ENCODE results near the gene SPP1.
"Not testable (repeated sequence)": the region's sequence is repeated elsewhere in the genome, so short reads cannot be mapped to it uniquely, and the experiment has no call there.

Gene SPP1

GRCh38 chr4:87975466-87975865 lies at the start of gene SPP1:
Gene SPP1 (plus strand): TSS chr4:87975714. CDS start chr4:87976896, 1,182 bp downstream.
- DNase-seq, result no peak

DNA sequence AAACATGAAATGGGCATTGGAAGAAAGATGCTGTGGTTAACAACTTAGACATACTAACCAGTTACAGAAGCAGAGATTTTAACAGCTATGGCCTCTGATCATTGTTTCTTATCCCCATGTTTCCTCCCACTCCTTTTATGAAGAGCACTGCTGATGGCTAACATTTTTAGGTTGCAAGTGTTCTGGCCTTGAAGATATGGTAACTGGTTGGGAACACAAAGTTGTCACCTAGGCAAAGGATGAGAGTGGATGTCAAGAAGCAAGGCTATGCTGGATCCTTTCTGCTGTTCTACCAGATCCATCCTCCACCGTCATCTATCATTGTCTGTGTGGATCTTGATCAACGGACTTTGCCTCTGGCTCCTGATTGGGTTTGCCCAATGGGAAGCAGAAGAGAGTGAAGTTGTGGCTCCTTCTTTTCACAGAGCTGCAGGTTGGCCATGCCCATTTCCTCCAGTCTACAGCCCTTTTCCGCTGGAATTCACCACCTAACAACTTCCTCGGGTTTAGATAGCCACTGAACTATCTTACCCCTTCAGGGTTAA lies 48.9 kb upstream of the SPP1 start:
- DNase-seq, result no peak

DNA sequence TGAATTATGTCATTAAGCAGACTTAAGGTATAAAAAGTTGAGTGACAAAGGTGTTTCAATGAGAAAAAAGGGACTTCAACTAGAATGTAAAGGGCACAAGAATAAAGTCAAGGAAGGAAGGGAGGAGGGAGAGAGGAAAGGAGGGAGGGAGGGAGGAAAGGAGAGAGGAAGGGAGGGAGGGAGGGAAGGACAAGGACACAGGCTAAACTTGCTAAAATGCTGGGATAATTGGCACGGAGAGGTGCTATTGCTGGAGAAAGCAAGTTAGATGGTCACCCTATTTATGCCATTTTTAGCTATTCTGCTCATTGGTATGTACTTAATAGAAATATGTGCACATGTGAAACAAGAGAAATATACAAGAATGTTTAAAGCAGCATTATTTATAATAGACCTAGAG lies 44.9 kb upstream of the SPP1 start:
- no peak for DNase-seq

DNA sequence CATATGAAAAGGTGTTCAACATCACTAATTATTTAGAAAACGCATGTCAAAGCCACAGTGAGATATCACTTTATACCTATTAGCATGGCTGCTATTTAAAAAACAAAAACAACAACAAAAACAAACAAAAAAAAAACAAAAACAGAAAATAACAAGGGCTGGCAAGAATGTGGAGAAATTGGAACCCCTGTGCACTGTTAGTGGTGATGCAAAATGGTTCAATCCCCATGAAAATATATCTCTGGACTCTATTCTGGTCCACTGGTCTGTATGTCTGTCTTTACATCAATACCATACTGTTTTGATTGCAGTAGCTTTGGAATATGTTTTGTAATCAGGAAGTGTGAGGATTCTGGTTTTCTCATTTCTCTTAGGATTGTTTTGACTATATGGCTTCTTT lies 43.6 kb upstream of the SPP1 start:
- DNase-seq, result no peak

- no peak for DNase-seq
These were observed 42.8 kb upstream of the SPP1 start for GRCh38 chr4:87932718-87933141.

DNA sequence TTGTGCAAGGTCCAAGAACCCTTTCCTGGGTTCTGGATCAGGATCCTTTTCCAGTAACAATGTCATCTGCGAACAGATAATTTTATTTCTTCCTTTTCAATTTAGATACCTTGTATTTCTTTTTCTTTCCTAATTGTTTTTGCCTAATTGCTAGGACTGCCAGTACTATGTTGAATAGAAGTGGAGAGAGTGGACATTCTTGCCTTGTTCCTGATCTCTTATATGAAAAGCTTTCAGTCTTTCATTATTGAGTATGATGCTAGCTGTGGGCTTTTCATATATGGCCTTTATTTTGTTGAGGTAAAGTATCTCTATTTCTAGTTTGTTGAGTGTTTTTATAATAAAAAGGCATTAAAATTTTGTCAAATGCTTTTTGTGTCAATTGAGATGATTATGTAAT lies 42.2 kb upstream of the SPP1 start:
- no peak for DNase-seq

DNA sequence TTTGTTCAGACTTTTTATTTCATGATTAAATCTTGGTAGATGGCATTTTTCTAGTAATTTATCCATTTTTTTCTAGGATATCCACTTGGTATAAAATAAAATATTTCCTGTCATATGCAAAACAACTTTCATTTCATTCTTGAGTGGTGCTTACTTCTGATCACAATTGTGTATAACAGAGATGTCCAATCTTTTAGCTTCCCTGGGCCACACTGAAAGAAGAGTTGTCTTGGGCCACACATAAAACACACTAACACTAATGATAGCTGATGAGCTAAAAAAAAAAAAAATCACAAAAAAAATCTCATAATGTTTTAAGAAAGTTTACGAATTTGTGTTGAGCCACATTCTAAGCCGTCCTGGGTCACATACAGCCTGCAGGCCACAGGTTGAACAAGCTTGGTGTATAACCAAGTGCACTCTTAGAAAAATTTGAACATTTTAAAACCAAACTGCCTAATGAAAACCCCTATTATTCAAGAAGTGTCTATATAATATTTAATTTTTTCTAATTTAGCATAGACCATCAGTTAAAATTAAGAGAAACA lies 41.3 kb upstream of the SPP1 start:
- no peak for DNase-seq

- no peak for DNase-seq
These were observed 40.5 kb upstream of the SPP1 start for GRCh38 chr4:87934973-87935372.

DNA sequence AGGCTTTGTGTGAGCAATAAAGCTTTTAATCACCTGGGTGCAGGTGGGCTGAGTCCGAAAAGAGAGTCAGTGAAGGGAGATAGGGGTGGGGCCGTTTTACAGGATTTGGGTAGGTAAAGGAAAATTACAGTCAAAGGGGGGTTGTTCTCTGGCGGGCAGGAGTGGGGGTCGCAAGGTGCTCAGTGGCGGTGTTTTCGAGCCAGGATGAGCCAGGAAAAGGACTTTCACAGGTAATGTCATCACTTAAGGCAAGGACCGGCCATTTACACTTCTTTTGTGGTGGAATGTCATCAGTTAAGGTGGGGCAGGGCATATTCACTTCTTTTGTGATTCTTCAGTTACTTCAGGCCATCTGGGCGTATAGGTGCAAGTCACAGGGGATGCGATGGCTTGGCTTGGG lies 39.6 kb upstream of the SPP1 start:
- not testable (repeated sequence) for DNase-seq

- no peak for DNase-seq
These were observed 38.0 kb upstream of the SPP1 start for GRCh38 chr4:87937523-87937922.

DNA sequence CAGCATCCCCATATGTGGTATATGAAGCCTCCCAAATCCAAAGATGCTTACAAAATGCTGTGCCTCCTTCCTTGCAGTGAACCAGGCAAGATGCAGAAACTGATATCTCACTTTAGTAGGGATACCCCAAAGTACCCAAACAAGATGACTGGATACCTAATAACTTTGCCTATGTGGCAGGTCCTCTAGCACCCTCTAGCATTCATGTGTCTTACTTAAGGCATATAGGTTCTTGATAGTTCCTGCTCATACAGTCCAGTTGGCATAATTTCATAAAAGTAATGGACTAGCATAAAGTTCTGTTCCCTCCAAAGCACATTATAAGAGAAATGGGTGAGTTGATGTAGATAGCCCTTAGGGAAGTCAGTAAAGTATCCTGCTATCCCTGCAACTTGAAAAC lies 36.8 kb upstream of the SPP1 start:
- no peak for DNase-seq

DNA sequence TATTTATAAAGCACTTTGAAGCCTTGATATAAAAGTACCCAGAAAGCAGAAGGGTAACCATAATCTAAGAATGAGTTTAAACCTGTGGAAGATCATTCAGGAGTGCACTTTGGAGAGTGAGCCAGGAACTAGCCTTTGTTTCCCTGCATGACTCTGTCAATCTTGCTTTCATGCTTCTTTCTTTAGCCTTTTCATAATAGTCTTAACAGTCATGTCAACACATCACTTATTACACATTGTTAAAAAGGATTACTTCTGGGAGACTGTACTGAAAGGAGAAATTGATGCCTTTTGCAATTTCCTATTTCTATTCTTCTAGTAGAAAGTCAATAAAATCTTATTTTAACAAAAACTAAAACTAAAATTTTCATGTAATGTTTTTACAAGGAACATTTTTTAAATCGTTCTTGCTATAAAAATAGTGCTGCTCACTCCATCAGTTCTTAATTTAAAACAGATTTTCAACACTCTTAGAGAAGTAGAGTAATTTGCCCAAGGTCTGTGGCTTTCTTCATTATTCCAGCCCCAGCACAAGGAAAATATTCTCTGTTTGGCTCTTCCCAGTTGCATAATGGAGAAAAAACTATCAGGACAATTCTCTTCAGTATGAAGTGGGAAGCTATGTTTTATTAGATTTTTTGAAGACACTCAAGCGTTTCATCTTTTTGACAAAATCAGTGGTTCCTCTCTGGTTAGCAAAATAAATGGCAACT lies 35.4 kb upstream of the SPP1 start:
- DNase-seq, result no peak

- not testable (repeated sequence) for DNase-seq
These were observed 34.7 kb upstream of the SPP1 start for GRCh38 chr4:87940809-87941208.

DNA sequence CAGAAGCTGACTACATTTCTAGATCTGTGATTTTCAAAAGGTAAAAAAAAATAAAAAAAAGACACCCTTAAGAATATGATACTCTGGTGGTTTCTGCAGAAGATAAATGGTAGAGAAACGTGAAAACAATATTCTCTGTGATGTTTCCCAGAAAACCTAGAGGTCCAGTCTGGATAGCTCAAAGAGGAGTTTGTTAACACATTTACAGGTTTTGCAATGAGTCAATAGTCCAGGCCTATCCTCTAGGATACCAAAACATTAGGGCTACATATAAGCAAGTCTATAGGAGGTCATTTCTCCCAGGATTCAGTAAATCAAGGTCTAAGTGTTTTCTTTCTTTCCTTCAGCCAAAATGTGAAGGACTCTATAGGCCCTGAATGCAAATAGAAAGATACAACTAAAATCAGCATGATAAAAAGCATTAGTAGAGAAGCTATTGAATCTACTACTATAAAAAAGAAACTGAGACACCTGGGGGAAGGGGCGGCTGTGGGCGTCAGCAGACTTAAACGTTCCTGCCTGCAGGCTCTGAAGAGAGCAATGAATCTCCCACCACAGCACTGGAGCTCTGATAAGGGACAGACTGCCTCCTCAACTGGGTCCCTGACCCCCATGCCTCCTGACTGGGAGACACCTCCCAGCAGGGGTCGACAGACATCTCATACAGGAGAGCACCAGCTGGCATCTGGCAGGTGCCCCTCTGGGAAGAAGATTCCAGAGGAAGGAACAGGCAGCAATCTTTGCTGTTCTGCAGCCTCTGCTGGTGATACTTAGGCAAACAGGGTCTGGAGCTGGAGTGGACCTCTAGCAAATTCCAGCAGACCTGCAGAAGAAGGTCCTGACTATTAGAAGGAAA lies 33.7 kb upstream of the SPP1 start:
- DNase-seq, result no peak

DNA sequence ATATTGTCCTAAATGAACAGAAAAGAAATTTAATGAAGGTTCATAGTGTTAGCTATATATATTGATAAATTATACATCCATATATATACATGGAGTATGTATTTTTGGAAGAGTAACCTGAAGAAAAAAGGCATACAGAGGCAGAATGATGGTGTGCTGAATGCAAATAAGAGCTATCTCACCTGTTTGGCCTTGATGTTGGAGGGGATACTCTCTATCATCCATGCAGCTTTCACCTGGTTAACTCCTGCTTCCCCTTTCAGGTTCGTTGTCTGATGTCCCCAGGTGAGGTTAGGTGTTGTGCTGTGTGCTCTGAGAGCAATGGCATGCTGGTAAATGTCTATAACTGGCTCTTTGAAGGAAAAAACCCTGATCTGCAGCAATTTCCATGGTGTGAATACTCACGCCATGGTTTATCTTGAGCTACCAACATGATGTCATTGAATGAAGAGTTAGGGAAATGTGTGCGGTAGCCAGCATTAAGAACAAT lies 31.8 kb upstream of the SPP1 start:
- no peak for DNase-seq

GRCh38 chr4:87944967-87945366 lies 30.5 kb upstream of the SPP1 start:
- DNase-seq, result no peak

- DNase-seq, result no peak
These were observed 28.7 kb upstream of the SPP1 start for GRCh38 chr4:87946766-87947165.

GRCh38 chr4:87947381-87948160 lies 27.9 kb upstream of the SPP1 start:
- DNase-seq, result no peak

- no peak for DNase-seq
These were observed 25.6 kb upstream of the SPP1 start for GRCh38 chr4:87949961-87950360.

GRCh38 chr4:87950493-87950892 lies 25.0 kb upstream of the SPP1 start:
- no peak for DNase-seq

GRCh38 chr4:87950936-87951511 lies 24.5 kb upstream of the SPP1 start:
- DNase-seq, result no peak

DNA sequence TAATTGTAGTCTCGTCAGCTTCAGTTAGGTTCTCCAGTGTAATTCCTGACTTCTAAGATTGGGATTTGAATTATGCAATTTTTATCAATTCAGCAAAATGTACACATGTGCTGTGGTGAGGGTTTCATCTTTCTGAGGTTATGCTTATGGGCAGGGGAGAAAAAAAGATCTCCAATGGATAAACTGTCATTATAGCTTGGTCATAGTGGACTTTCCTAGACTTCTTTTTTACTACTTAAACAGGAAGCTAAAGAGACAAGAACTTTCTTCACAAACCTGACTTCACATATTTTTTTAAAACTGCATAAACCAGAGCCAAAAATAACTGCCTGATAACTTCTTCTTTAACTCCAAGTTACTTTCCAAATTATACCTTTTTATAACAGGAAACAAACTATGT lies 21.7 kb upstream of the SPP1 start:
- DNase-seq, result no peak
